Activated CD4-positive, CD25-positive, alpha-beta regulatory T cell treated with anti-CD3 and anti-CD28 coated beads, Interleukin-2, amount 50 U/mL, for 72 hours (primary cell): ENCODE measurements around the gene RGS12.

ENCODE experiments used
- DNase-seq: peaks from one replicate; pipeline ENCODE4 v3.0.0; 2021

RGS12 gene

GRCh38 chr4:3313556-3314228, 20.9 kb downstream of the RGS12 start:
- DNase-seq: no peak

- DNase-seq: no peak
Observed at GRCh38 chr4:3314706-3315260, 22.0 kb downstream of the RGS12 start.

GRCh38 chr4:3315566-3315965, 22.7 kb downstream of the RGS12 start:
- no peak for DNase-seq

- no peak for DNase-seq
Observed at GRCh38 chr4:3316146-3316545, 23.3 kb downstream of the RGS12 start.

- no peak for DNase-seq
Observed at GRCh38 chr4:3317011-3317655, 24.3 kb downstream of the RGS12 start.

- DNase-seq: no peak
Observed at GRCh38 chr4:3317656-3318211, 24.9 kb downstream of the RGS12 start.

- DNase-seq: no peak
Observed at GRCh38 chr4:3318561-3319021, 25.8 kb downstream of the RGS12 start.

GRCh38 chr4:3320361-3321023, 27.7 kb downstream of the RGS12 start:
- no peak for DNase-seq

- DNase-seq: no peak
Observed at GRCh38 chr4:3321295-3321889, 28.6 kb downstream of the RGS12 start.

GRCh38 chr4:3322059-3322550, 29.3 kb downstream of the RGS12 start:
- no peak for DNase-seq

- DNase-seq: no peak
Observed at GRCh38 chr4:3323071-3323481, 30.3 kb downstream of the RGS12 start.

- no peak for DNase-seq
Observed at GRCh38 chr4:3324093-3324815, 31.4 kb downstream of the RGS12 start.

GRCh38 chr4:3328814-3329663, 36.2 kb downstream of the RGS12 start:
- DNase-seq: no peak

- no peak for DNase-seq
Observed at GRCh38 chr4:3329887-3330286, 37.1 kb downstream of the RGS12 start.

GRCh38 chr4:3330707-3331106, 37.9 kb downstream of the RGS12 start:
- DNase-seq: no peak

- no peak for DNase-seq
Observed at GRCh38 chr4:3331511-3332394, 38.9 kb downstream of the RGS12 start.

- DNase-seq: no peak
Observed at GRCh38 chr4:3332498-3332897, 39.7 kb downstream of the RGS12 start.

GRCh38 chr4:3334316-3334715, 41.5 kb downstream of the RGS12 start:
- no peak for DNase-seq

- DNase-seq: no peak
Observed at GRCh38 chr4:3335385-3335784, 42.6 kb downstream of the RGS12 start.

- DNase-seq: no peak
Observed at GRCh38 chr4:3335982-3336381, 43.2 kb downstream of the RGS12 start.
